ENCODE measurements around the gene KBTBD4. TPM values are rescaled to one million over a fixed set of nuclear protein-coding genes. Genes with fewer than 3 reads are reported as not detected.
A peak's percentile ranks its signal among the peaks of the same experiment; 100 is the strongest.
"Not testable (repeated sequence)": the region's sequence is repeated elsewhere in the genome, so short reads cannot be mapped to it uniquely, and the experiment has no call there.

KBTBD4 gene
- total RNA-seq, 2 donors from 2014 or later: 13.2 to 19.7 TPM

GRCh38 chr11:47538741-47539565, 39.8 kb downstream of the KBTBD4 start:
- DNase-seq (ENCODE audit: low spot score) (no peak), ATAC-seq (no peak)
- Mint-ChIP-seq H3K9me3 (no peaks in the 10 kb centered on the region), H3K4me1 (ENCODE audit: low read depth in 2 of 2) (peaks cover 28 to 32% of the 10 kb centered on the region in 2 donors), H3K27me3 (no peaks in the 10 kb centered on the region), H3K36me3 (no peaks in the 10 kb centered on the region), H3K27ac (no peak overlapping the region), H3K4me3 (no peak overlapping the region)

GRCh38 chr11:47536915-47537314, 41.9 kb downstream of the KBTBD4 start:
- no peak overlapping the region for H3K4me3 Mint-ChIP-seq

GRCh38 chr11:47534704-47535251, 44.0 kb downstream of the KBTBD4 start:
- Mint-ChIP-seq H3K36me3 (no peaks in the 10 kb centered on the region), H3K4me3 (no peak overlapping the region), H3K27ac (no peak overlapping the region), H3K4me1 (ENCODE audit: low read depth in 2 of 2) (peaks cover 18 to 29% of the 10 kb centered on the region in 2 donors), H3K27me3 (no peaks in the 10 kb centered on the region), H3K9me3 (no peaks in the 10 kb centered on the region)
- DNase-seq (ENCODE audit: low spot score) (no peak), ATAC-seq (no peak)

More at GRCh38 chr11:47536915-47537314, 41.9 kb downstream of the KBTBD4 start:
- no peak overlapping the region for H3K27ac Mint-ChIP-seq
- no peaks in the 10 kb centered on the region for H3K36me3 Mint-ChIP-seq
- ATAC-seq: no peak
- H3K4me1 Mint-ChIP-seq (ENCODE audit: low read depth in 2 of 2): peaks cover 27 to 34% of the 10 kb centered on the region in 2 donors
- no peaks in the 10 kb centered on the region for H3K27me3 Mint-ChIP-seq
- no peak for DNase-seq (ENCODE audit: low spot score)
- no peaks in the 10 kb centered on the region for H3K9me3 Mint-ChIP-seq

DNA sequence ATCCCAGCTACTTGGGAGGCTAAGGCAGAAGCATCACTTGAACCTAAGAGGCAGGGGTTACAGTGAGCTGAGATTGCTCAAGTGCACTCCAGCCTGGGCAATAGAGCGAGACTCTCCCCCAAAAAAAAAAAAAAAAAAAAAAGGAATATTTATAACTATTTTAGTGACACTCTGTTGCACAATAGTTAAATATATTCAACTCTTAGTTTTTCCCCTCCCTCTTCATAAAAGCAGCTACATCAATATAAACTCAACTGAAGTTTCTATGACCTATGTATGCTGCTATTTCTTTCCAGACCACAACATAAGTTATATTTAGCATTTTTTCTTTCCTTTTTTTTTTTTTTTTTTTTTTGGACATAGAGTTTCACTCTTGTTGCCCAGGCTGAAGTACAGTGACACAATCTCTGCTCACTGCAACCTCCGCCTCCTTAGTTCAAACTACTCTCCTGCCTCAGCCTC, 45.0 kb downstream of the KBTBD4 start:
- Mint-ChIP-seq H3K4me3 (no peak overlapping the region), H3K27ac (no peak overlapping the region), H3K4me1 (ENCODE audit: low read depth in 2 of 2) (peaks cover 10 to 21% of the 10 kb centered on the region in 2 donors), H3K36me3 (no peaks in the 10 kb centered on the region), H3K9me3 (no peaks in the 10 kb centered on the region), H3K27me3 (no peaks in the 10 kb centered on the region)
- no peak for ATAC-seq
- no peak for DNase-seq (ENCODE audit: low spot score)

GRCh38 chr11:47532597-47533213, 46.1 kb downstream of the KBTBD4 start:
- no peak for DNase-seq (ENCODE audit: low spot score)
- Mint-ChIP-seq H3K27me3 (no peaks in the 10 kb centered on the region), H3K4me3 (no peak overlapping the region), H3K4me1 (ENCODE audit: low read depth in 2 of 2) (peaks cover 7 to 22% of the 10 kb centered on the region in 2 donors), H3K27ac (no peak overlapping the region), H3K36me3 (no peaks in the 10 kb centered on the region), H3K9me3 (no peaks in the 10 kb centered on the region)
- no peak for ATAC-seq

- no peaks in the 10 kb centered on the region for H3K27me3 Mint-ChIP-seq
- ATAC-seq: no peak
- peak overlapping the region in 1 of 2 donors; percentile 47 for H3K27ac Mint-ChIP-seq
- H3K36me3 Mint-ChIP-seq: no peaks in the 10 kb centered on the region
- H3K9me3 Mint-ChIP-seq: no peaks in the 10 kb centered on the region
- DNase-seq (ENCODE audit: low spot score): no peak
- H3K4me1 Mint-ChIP-seq (ENCODE audit: low read depth in 2 of 2): peaks cover 7 to 22% of the 10 kb centered on the region in 2 donors
- no peak overlapping the region for H3K4me3 Mint-ChIP-seq
Measured at GRCh38 chr11:47531666-47532065, 47.1 kb downstream of the KBTBD4 start.

DNA sequence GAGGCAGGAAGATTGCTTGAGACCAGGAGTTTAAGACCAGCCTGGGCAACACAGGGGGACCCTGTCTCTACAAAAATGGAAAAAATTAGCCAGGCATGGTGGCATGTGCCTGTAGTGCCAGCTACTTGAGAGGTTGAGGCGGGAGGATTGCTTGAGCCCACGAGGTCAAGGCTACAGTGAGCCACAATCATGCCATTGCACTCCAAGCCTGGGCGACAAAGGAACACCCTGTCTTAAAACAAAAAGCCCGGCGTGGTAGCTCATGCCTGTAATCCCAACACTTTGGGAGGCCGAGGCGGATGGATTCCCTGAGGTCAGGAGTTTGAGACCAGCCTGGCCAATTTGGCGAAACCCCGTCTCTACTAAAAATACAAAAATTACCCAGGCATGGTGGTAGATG, 48.0 kb downstream of the KBTBD4 start:
- not testable (repeated sequence) for H3K9me3 Mint-ChIP-seq; DNase-seq (ENCODE audit: low spot score); H3K36me3 Mint-ChIP-seq; H3K4me3 Mint-ChIP-seq; ATAC-seq; H3K27me3 Mint-ChIP-seq
- peak overlapping the region in 1 of 2 donors; percentile 40 for H3K27ac Mint-ChIP-seq
- peaks cover 10 to 22% of the 10 kb centered on the region in 2 donors for H3K4me1 Mint-ChIP-seq (ENCODE audit: low read depth in 2 of 2)

- Mint-ChIP-seq H3K36me3 (no peaks in the 10 kb centered on the region), H3K27ac (peak overlapping the region in 1 of 2 donors; percentile 40), H3K9me3 (no peaks in the 10 kb centered on the region), H3K27me3 (no peaks in the 10 kb centered on the region), H3K4me1 (ENCODE audit: low read depth in 2 of 2) (peaks cover 15 to 26% of the 10 kb centered on the region in 2 donors), H3K4me3 (no peak overlapping the region)
- ATAC-seq: no peak
- no peak for DNase-seq (ENCODE audit: low spot score)
Measured at GRCh38 chr11:47529951-47530350, 48.8 kb downstream of the KBTBD4 start.

- Mint-ChIP-seq H3K4me1 (ENCODE audit: low read depth in 2 of 2) (peaks cover 33 to 38% of the 10 kb centered on the region in 2 donors), H3K4me3 (no peak overlapping the region), H3K27me3 (no peaks in the 10 kb centered on the region), H3K27ac (no peak overlapping the region), H3K9me3 (no peaks in the 10 kb centered on the region), H3K36me3 (no peaks in the 10 kb centered on the region)
- no peak for ATAC-seq
- no peak for DNase-seq (ENCODE audit: low spot score)
Measured at GRCh38 chr11:47527186-47527585, 51.6 kb downstream of the KBTBD4 start.

DNA sequence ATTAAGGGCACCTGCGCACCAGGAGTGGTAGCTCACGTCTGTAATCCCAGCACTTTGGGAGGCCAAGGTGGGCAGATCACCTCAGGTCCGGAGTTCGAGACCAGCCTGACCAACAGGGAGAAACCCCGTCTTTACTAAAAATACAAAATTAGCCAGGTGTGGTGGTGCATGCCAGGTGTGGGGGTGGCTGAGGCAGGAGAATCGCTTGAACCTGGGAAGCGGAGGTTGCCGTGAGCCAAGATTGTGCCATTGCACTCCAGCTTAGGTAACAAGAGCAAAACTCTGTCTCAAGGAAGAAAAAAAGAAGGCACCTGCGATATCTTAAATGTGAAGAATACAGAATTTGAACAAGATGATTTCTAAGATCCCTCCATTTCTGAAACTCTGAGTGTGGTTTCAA, 52.7 kb downstream of the KBTBD4 start:
- DNase-seq (ENCODE audit: low spot score); H3K36me3 Mint-ChIP-seq; H3K9me3 Mint-ChIP-seq; H3K27me3 Mint-ChIP-seq; ATAC-seq; H3K4me3 Mint-ChIP-seq: not testable (repeated sequence)
- Mint-ChIP-seq H3K4me1 (ENCODE audit: low read depth in 2 of 2) (peaks cover 33% of the 10 kb centered on the region in 2 donors), H3K27ac (peak overlapping the region in 1 of 2 donors; percentile 41)

DNA sequence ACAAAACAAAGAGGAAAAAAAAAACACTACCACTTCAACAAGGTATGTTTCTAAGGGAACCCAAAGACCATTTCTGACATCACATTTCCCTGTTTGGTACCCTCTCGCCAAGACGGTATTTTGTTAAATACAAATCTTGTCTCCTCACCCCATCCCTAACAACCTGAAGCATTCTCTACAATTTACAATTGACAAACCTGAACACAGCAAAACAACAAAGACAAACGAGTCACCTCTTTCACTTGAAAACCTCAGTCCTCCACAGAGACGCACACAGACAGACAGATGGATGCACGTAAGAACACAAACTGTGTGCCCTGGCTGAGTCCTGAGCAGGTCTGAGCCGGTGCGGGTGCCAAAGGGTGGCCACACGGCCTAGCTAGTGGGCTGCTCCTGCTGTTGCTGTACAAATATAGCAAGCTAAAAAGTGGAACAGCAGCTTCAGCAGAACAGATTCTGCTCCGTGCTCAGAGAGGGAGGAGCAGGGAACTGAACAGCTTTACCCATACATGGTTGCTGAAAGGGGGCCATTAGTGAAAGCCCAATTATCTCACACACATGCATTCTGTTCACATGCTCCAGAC, 54.4 kb downstream of the KBTBD4 start:
- Mint-ChIP-seq H3K27me3 (no peaks in the 10 kb centered on the region), H3K4me3 (peak overlapping the region; percentile 59), H3K9me3 (no peaks in the 10 kb centered on the region), H3K27ac (peak overlapping the region; percentile 62 to 83), H3K4me1 (ENCODE audit: low read depth in 2 of 2) (peaks cover 34 to 35% of the 10 kb centered on the region in 2 donors), H3K36me3 (no peaks in the 10 kb centered on the region)
- ATAC-seq (peak; percentile 28 to 40), DNase-seq (ENCODE audit: low spot score) (no peak)

- H3K9me3 Mint-ChIP-seq: no peaks in the 10 kb centered on the region
- no peaks in the 10 kb centered on the region for H3K36me3 Mint-ChIP-seq
- peak overlapping the region; percentile 62 to 83 for H3K27ac Mint-ChIP-seq
- H3K4me3 Mint-ChIP-seq: peak overlapping the region; percentile 59
- peaks cover 37 to 38% of the 10 kb centered on the region in 2 donors for H3K4me1 Mint-ChIP-seq (ENCODE audit: low read depth in 2 of 2)
- DNase-seq (ENCODE audit: low spot score): no peak
- no peaks in the 10 kb centered on the region for H3K27me3 Mint-ChIP-seq
- ATAC-seq: peak; percentile 79 to 85
Measured at GRCh38 chr11:47523490-47524225, 55.1 kb downstream of the KBTBD4 start.

Measured in natural killer cell treated with Interleukin-12 subunit alpha and Interleukin-12 subunit beta and Interleukin-15 and Interleukin-18, amount 100 ng/mL, for 72 hours (primary cell).